ENCODE results near the gene GNG7.

GRCh38 chr19:2732883-2733282 is 30.4 kb upstream of the GNG7 start:
- TF ChIP-seq CTCF (IDR thresholded peaks at IDR 0.05) (no peak), POLR2A (IDR thresholded peaks at IDR 0.05) (no peak)
